HepG2 (cell line): ENCODE measurements around the gene ARHGEF39. TPM values are rescaled to one million over a fixed set of nuclear protein-coding genes. Genes with fewer than 3 reads are reported as not detected.
A peak's percentile ranks its signal among the peaks of the same experiment; 100 is the strongest.

Experiments
- ATF1 ChIP-seq: IDR thresholded peaks from 2 replicates; pipeline ENCODE4 v1.6.1; 2016; ENCODE audit warnings: mild to moderate bottlenecking, control low read depth
- CCAR2 ChIP-seq: fragments of 200-400 bp; formaldehyde crosslinking; optimal IDR thresholded peaks from 2 replicates; pipeline ENCODE3; 2018; ENCODE audit warnings: low read depth, mild to moderate bottlenecking, low read length, moderate library complexity
- FOXM1 ChIP-seq: sonication (generic); formaldehyde crosslinking; IDR thresholded peaks from 2 replicates; pipeline ENCODE4 v1.5.0; 2020; ENCODE audit warnings: missing genetic modification reagents
- MAF1 ChIP-seq: sonication (generic); formaldehyde crosslinking; IDR thresholded peaks from 2 replicates; pipeline ENCODE4 v1.5.0; 2020; ENCODE audit warnings: missing genetic modification reagents, borderline replicate concordance
- NRL ChIP-seq: sonication (generic); formaldehyde crosslinking; IDR thresholded peaks from 2 replicates; pipeline ENCODE4 v1.5.0; 2020; ENCODE audit warnings: missing genetic modification reagents, mild to moderate bottlenecking, moderate library complexity, borderline replicate concordance
- RCOR2 ChIP-seq: IDR thresholded peaks from 2 replicates; pipeline ENCODE4 v1.6.1; 2016; ENCODE audit warnings: missing biosample characterization, missing genetic modification reagents
- SP5 ChIP-seq: IDR thresholded peaks from 2 replicates; pipeline ENCODE4 v1.6.1; 2016; ENCODE audit warnings: low read depth, borderline replicate concordance
- ZFP1 ChIP-seq: IDR thresholded peaks from 2 replicates; pipeline ENCODE4 v1.6.1; 2016
- ZNF274 ChIP-seq: sonication (generic); formaldehyde crosslinking; IDR thresholded peaks from 2 replicates; pipeline ENCODE4 v1.5.1; 2020; ENCODE audit warnings: mild to moderate bottlenecking, missing genetic modification reagents
- ZNF337 ChIP-seq: sonication (generic); formaldehyde crosslinking; IDR thresholded peaks from 2 replicates; pipeline ENCODE4 v1.5.1; 2020; ENCODE audit warnings: missing genetic modification reagents, low read depth, mild to moderate bottlenecking, borderline replicate concordance
- ZNF605 ChIP-seq: sonication (generic); formaldehyde crosslinking; IDR thresholded peaks from 2 replicates; pipeline ENCODE4 v1.8.0; 2022; ENCODE audit warnings: mild to moderate bottlenecking, missing genetic modification reagents
- ZSCAN30 ChIP-seq: sonication (generic); formaldehyde crosslinking; IDR thresholded peaks from 2 replicates; pipeline ENCODE4 v1.5.0; 2020; ENCODE audit warnings: mild to moderate bottlenecking, missing genetic modification reagents
- polyA plus RNA-seq, 8 experiments: library from polyadenylated mRNA; depleted of rRNA in 3 of 8; stranded (reverse) in 7 of 8; unstranded in 1 of 8; fragments of >200 nt; fragmentation: Illumina TruSeq in 4 of 8; extraction: Trizol in 4 of 8; gene quantifications; 2 replicates each; pipeline versions ENCODE4 v1.2.1 to v1.2.3, GENCODE V29; 2011 to 2016; ENCODE audit warnings: low read depth in 4 of 8, missing spikeins in 1 of 8, mixed read lengths in 1 of 8; ENCODE audit not compliant: insufficient read depth in 1 of 8
- total RNA-seq, 5 experiments: library from RNA; depleted of rRNA; stranded (reverse); fragments of >200 nt; fragmentation: Illumina TruSeq; extraction: Trizol; gene quantifications; 2 replicates each; pipeline ENCODE4 v1.2.3, GENCODE V29; 2016; ENCODE audit warnings: low read depth in 1 of 5
- TF ChIP-seq, protein P1 (sequence below), 2 experiments: fragments of 450-650 bp in 1 of 2; sonication (generic) in 1 of 2; formaldehyde crosslinking in 1 of 2; IDR thresholded peaks; 2 replicates each; pipeline versions ENCODE4 v1.6.1 to v1.8.0; 2016 to 2022; ENCODE audit warnings: antibody characterized with exemption in 1 of 2, mild to moderate bottlenecking in 1 of 2, missing genetic modification reagents in 1 of 2
- TF ChIP-seq, protein P2 (sequence below): IDR thresholded peaks from 2 replicates; pipeline ENCODE4 v1.6.1; 2016; ENCODE audit warnings: missing biosample characterization, missing genetic modification reagents, low read depth
- TF ChIP-seq, protein P3 (sequence below): sonication (generic); formaldehyde crosslinking; IDR thresholded peaks from 2 replicates; pipeline ENCODE4 v1.4.0; 2020; ENCODE audit warnings: missing genetic modification reagents, mild to moderate bottlenecking, borderline replicate concordance
- TF ChIP-seq, protein P4 (sequence below): sonication (generic); formaldehyde crosslinking; IDR thresholded peaks from 2 replicates; pipeline ENCODE4 v1.4.0; 2020; ENCODE audit warnings: missing genetic modification reagents
- TF ChIP-seq, protein P5 (sequence below): sonication (generic); formaldehyde crosslinking; IDR thresholded peaks from 2 replicates; pipeline ENCODE4 v1.8.1; 2023; ENCODE audit warnings: mild to moderate bottlenecking, missing genetic modification reagents, borderline replicate concordance

ARHGEF39 gene
- total and polyA plus RNA-seq, 2 of the 13 experiments (the other 11 are each of a cell fraction or from before 2014, with no cell fraction given): 11.2 to 12.3 TPM

DNA sequence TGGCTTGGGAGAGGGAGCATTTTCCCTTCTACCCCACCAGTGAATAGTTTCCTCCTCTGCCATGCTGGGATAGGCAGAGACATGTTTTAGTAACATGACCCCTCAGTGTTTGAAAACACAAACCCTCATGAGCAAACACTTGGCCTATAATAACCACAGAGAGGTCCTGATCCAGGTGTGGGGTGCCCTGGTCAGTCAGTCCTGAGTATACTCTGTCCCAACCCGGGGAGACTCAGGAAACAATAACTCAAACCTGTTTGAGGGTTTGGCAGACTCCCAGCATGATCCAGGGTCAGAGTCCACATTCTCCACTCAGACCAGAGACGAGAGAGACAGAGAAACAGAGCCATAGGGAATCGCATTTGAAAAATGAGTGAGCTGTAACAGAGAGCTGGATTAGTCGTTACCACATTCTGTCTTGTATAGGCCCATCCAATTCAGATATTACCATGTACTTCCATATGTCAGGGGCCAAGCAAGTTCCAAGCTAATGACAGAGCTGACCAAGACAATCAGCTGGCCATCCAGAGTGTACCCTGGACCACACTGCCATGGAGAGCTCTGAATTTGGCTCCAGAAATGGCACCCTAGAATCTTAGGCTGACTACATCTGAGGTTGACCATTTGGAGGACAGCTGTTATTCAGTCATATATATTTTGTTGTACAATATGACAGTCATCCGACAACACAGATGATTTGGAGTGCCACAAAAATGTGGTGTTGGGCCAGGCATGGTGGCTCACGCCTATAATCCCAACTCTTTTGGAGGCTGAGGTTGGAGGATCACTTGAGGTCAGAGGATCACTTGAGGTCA, 4.5 kb upstream of the ARHGEF39 start (continued):
- TF ChIP-seq, protein P1, sequence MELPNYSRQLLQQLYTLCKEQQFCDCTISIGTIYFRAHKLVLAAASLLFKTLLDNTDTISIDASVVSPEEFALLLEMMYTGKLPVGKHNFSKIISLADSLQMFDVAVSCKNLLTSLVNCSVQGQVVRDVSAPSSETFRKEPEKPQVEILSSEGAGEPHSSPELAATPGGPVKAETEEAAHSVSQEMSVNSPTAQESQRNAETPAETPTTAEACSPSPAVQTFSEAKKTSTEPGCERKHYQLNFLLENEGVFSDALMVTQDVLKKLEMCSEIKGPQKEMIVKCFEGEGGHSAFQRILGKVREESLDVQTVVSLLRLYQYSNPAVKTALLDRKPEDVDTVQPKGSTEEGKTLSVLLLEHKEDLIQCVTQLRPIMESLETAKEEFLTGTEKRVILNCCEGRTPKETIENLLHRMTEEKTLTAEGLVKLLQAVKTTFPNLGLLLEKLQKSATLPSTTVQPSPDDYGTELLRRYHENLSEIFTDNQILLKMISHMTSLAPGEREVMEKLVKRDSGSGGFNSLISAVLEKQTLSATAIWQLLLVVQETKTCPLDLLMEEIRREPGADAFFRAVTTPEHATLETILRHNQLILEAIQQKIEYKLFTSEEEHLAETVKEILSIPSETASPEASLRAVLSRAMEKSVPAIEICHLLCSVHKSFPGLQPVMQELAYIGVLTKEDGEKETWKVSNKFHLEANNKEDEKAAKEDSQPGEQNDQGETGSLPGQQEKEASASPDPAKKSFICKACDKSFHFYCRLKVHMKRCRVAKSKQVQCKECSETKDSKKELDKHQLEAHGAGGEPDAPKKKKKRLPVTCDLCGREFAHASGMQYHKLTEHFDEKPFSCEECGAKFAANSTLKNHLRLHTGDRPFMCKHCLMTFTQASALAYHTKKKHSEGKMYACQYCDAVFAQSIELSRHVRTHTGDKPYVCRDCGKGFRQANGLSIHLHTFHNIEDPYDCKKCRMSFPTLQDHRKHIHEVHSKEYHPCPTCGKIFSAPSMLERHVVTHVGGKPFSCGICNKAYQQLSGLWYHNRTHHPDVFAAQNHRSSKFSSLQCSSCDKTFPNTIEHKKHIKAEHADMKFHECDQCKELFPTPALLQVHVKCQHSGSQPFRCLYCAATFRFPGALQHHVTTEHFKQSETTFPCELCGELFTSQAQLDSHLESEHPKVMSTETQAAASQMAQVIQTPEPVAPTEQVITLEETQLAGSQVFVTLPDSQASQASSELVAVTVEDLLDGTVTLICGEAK (IDR thresholded peaks at IDR 0.05): no peak
- TF ChIP-seq, protein P1 (CRISPR knock-in tag; IDR thresholded peaks at IDR 0.05): no peak
- TF ChIP-seq, protein P2, sequence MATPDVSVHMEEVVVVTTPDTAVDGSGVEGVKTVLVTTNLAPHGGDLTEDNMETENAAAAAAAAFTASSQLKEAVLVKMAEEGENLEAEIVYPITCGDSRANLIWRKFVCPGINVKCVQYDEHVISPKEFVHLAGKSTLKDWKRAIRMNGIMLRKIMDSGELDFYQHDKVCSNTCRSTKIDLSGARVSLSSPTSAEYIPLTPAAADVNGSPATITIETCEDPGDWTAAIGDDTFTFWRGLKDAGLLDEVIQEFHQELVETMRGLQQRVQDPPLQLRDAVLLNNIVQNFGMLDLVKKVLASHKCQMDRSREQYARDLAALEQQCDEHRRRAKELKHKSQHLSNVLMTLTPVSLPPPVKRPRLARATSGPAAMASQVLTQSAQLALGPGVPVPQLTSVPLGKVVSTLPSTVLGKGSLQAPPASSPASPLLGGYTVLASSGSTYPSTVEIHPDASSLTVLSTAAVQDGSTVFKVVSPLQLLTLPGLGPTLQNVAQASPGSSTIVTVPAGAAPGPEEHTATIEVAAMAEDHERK (CRISPR knock-in tag): no peak
- TF ChIP-seq CCAR2 (no peak), NRL (no peak), SP5 (CRISPR knock-in tag) (peak; percentile 46; the same call in 1 of the 2 replicates), ZNF274 (CRISPR knock-in tag) (no peak), MAF1 (no peak), ZSCAN30 (CRISPR knock-in tag) (no peak), FOXM1 (CRISPR knock-in tag) (no peak), RCOR2 (CRISPR knock-in tag) (peak; percentile 58), ZFP1 (CRISPR knock-in tag) (peak; percentile 72; the same call in 1 of the 2 replicates), ZNF605 (CRISPR knock-in tag) (no peak), ATF1 (CRISPR knock-in tag) (no peak), ZNF337 (CRISPR knock-in tag) (no peak)
- TF ChIP-seq, protein P3, sequence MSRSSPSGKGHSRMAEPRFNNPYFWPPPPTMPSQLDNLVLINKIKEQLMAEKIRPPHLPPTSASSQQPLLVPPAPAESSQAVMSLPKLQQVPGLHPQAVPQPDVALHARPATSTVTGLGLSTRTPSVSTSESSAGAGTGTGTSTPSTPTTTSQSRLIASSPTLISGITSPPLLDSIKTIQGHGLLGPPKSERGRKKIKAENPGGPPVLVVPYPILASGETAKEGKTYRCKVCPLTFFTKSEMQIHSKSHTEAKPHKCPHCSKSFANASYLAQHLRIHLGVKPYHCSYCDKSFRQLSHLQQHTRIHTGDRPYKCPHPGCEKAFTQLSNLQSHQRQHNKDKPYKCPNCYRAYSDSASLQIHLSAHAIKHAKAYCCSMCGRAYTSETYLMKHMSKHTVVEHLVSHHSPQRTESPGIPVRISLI (CRISPR knock-in tag): no peak
- TF ChIP-seq, protein P4, sequence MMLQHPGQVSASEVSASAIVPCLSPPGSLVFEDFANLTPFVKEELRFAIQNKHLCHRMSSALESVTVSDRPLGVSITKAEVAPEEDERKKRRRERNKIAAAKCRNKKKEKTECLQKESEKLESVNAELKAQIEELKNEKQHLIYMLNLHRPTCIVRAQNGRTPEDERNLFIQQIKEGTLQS (CRISPR knock-in tag): no peak
- TF ChIP-seq, protein P5, sequence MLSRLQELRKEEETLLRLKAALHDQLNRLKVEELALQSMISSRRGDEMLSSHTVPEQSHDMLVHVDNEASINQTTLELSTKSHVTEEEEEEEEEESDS (CRISPR knock-in tag): no peak
